ENCODE measurements around the gene SRPX. TPM values are rescaled to one million over a fixed set of nuclear protein-coding genes. Genes with fewer than 3 reads are reported as not detected.

SRPX gene
- polyA plus RNA-seq, 6 donors from 2014 or later, result not detected

- Mint-ChIP-seq H3K4me3 (no peak overlapping the region), H3K4me1 (no peaks in the 10 kb centered on the region), H3K27ac (peak overlapping the region in 1 of 6 donors; percentile 78), H3K9me3 (peaks cover 0 to 2% (median 0%) of the 10 kb centered on the region in 7 donors), H3K36me3 (no peaks in the 10 kb centered on the region), H3K27me3 (peaks cover 0 to 27% (median 8%) of the 10 kb centered on the region in 3 donors)
- DNase-seq (no peak), ATAC-seq (ENCODE audit: low read depth in 2 of 2) (no peak)
Observed at GRCh38 chrX:38183596-38183995, 37.1 kb downstream of the SRPX start.

DNA sequence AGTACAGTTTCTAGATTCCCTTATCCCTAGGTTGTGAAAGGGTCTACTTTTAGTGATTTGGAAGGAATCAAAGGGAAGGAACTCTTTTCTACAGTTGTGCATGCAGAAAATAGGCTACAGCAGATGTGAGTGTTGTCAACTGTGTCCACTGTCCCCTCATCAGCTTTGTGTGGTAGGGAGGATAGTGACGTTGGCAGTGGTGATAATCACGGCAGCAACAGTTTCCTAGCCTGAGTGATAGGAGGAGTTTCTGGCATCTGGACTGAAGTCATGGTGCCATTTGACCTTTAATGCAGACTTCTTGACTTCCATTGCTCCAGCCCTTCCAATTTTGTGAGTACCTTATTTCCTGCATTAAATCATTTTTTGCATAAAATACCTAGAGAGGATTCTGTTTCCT lies 39.3 kb downstream of the SRPX start:
- ATAC-seq (ENCODE audit: low read depth in 2 of 2) (no peak), DNase-seq (no peak)
- Mint-ChIP-seq H3K27me3 (peaks cover 0 to 18% (median 4%) of the 10 kb centered on the region in 3 donors), H3K9me3 (peaks cover 0 to 2% (median 0%) of the 10 kb centered on the region in 7 donors), H3K36me3 (no peaks in the 10 kb centered on the region), H3K4me1 (no peaks in the 10 kb centered on the region), H3K27ac (no peak overlapping the region), H3K4me3 (no peak overlapping the region)

- H3K4me3 Mint-ChIP-seq, result no peak overlapping the region
- no peak overlapping the region for H3K27ac Mint-ChIP-seq
- no peaks in the 10 kb centered on the region for H3K36me3 Mint-ChIP-seq
- no peak for ATAC-seq (ENCODE audit: low read depth in 2 of 2)
- H3K9me3 Mint-ChIP-seq, result peaks cover 0 to 2% (median 0%) of the 10 kb centered on the region in 7 donors
- H3K4me1 Mint-ChIP-seq, result no peaks in the 10 kb centered on the region
- H3K27me3 Mint-ChIP-seq, result peaks cover 0 to 27% (median 4%) of the 10 kb centered on the region in 3 donors
- DNase-seq, result no peak
Observed at GRCh38 chrX:38178396-38178795, 42.3 kb downstream of the SRPX start.

DNA sequence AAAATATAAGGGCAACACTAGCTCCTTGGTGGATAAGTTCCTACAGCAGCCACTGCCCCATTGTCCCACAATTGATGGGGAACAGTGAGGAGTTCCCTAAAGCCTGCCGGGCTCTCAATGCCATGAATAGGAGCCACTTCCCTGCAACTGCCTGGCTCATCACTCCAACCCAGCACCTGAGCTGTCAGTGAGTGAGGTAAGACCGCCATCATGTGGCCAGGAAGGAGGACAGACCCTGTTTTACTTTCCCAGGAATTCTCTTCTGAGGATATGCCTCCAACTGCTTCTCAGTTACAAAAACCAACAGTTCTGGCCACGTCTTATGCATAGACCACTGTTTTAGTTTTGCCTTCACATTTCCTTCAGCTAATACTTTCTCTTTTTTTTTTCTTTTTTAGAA lies 45.5 kb downstream of the SRPX start:
- no peak overlapping the region for H3K4me3 Mint-ChIP-seq
- ATAC-seq (ENCODE audit: low read depth in 2 of 2), result no peak

GRCh38 chrX:38172596-38172995 lies 48.1 kb downstream of the SRPX start:
- H3K27me3 Mint-ChIP-seq, result peaks cover 0 to 32% (median 4%) of the 10 kb centered on the region in 3 donors
- ATAC-seq (ENCODE audit: low read depth in 2 of 2) (no peak), DNase-seq (no peak)
- H3K27ac Mint-ChIP-seq, result no peak overlapping the region
- H3K4me3 Mint-ChIP-seq, result no peak overlapping the region
- H3K9me3 Mint-ChIP-seq, result peaks cover 0 to 2% (median 0%) of the 10 kb centered on the region in 7 donors
- H3K36me3 Mint-ChIP-seq, result no peaks in the 10 kb centered on the region
- H3K4me1 Mint-ChIP-seq, result no peaks in the 10 kb centered on the region

More for the DNA sequence above, 45.5 kb downstream of the SRPX start:
- Mint-ChIP-seq H3K36me3 (no peaks in the 10 kb centered on the region), H3K27ac (no peak overlapping the region), H3K4me1 (no peaks in the 10 kb centered on the region), H3K27me3 (peaks cover 0 to 35% (median 4%) of the 10 kb centered on the region in 3 donors), H3K9me3 (peaks cover 0 to 2% (median 0%) of the 10 kb centered on the region in 7 donors)
- no peak for DNase-seq

DNA sequence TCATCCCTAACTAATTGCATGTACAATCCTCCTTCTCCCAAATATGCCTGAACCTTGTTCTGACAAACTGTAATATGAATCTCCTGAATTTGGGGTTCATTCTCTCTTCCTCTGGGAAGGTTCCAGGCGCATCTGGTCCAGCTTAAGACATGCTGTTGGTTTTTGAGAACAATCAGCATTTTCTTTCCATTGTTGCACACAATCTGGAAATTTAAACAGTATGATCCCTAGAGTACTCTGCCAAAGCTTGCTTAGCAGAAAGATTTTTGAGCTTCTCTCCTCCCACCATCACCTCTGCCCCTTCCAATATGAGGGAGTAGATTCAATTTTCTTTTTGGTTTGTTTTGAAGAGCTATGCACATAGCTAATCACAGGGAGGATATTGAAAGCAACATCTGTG lies 50.1 kb downstream of the SRPX start:
- H3K9me3 Mint-ChIP-seq, result peaks cover 0 to 2% (median 0%) of the 10 kb centered on the region in 7 donors
- H3K4me1 Mint-ChIP-seq, result no peaks in the 10 kb centered on the region

DNA sequence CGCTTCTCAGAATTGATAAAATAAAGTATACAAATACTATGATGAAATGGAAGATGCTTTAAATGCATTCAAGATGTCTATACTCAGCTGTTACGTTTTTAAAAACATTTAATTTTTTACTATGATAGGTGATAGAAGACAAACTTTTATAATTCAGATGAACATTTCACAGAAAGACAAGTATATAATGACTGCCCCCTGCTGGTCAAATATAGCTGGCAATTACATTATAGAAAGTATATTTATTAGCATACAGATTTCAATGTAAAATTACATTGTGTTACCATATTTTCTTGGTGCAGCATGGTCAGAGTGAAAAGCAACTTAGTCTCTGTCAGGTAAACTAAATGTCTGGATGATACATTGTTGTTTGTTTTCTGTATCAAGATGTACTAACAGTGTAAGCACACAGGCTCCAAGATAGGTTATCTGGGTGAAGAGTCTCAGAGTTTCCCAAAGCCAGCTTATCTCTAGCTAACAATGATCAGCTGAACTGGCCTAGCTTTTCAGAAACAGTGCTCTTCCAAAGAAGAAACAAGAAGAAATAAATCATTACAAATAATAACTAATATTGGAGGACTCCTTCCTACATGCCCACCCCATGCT lies 54.1 kb downstream of the SRPX start:
- Mint-ChIP-seq H3K36me3 (no peaks in the 10 kb centered on the region), H3K4me1 (no peaks in the 10 kb centered on the region), H3K27me3 (peaks cover 0 to 19% (median 7%) of the 10 kb centered on the region in 3 donors), H3K4me3 (no peak overlapping the region), H3K27ac (no peak overlapping the region), H3K9me3 (no peaks in the 10 kb centered on the region)
- peak; percentile 20 for DNase-seq
- ATAC-seq (ENCODE audit: low read depth in 2 of 2), result no peak

More for the DNA sequence above, 50.1 kb downstream of the SRPX start:
- peaks cover 0 to 31% (median 4%) of the 10 kb centered on the region in 3 donors for H3K27me3 Mint-ChIP-seq
- H3K27ac Mint-ChIP-seq, result no peak overlapping the region
- H3K4me3 Mint-ChIP-seq, result no peak overlapping the region
- no peaks in the 10 kb centered on the region for H3K36me3 Mint-ChIP-seq
- DNase-seq, result no peak
- ATAC-seq (ENCODE audit: low read depth in 2 of 2), result no peak

GRCh38 chrX:38165023-38165422 lies 55.6 kb downstream of the SRPX start:
- Mint-ChIP-seq H3K27me3 (peaks cover 0 to 11% (median 7%) of the 10 kb centered on the region in 3 donors), H3K4me1 (no peaks in the 10 kb centered on the region), H3K9me3 (peaks cover 0 to 1% (median 0%) of the 10 kb centered on the region in 7 donors), H3K36me3 (no peaks in the 10 kb centered on the region), H3K27ac (no peak overlapping the region), H3K4me3 (no peak overlapping the region)
- ATAC-seq (ENCODE audit: low read depth in 2 of 2) (no peak), DNase-seq (no peak)

DNA sequence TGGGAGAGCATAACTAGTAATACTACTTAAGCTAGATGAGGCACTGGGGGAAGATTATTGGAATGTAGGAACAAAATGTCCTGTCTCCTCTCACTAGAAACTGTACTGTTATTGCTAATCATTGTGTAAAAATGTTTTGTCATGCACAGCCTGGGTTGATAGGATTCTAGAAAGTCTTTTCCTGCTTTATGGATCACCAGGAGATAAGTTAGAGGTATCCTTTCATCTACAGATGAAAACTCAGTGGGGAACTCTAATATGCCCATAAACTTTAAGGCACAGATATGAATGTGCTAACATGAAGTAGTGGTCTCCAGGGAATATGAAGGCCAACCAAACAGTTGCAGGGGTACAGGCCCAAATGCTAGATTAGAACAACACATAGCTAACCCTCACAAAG lies 57.5 kb downstream of the SRPX start:
- no peaks in the 10 kb centered on the region for H3K4me1 Mint-ChIP-seq
- DNase-seq (no peak), ATAC-seq (ENCODE audit: low read depth in 2 of 2) (no peak)
- peaks cover 0 to 1% (median 0%) of the 10 kb centered on the region in 7 donors for H3K9me3 Mint-ChIP-seq
- peaks cover 0 to 11% (median 7%) of the 10 kb centered on the region in 3 donors for H3K27me3 Mint-ChIP-seq
- no peaks in the 10 kb centered on the region for H3K36me3 Mint-ChIP-seq
- H3K27ac Mint-ChIP-seq, result no peak overlapping the region
- H3K4me3 Mint-ChIP-seq, result no peak overlapping the region

DNA sequence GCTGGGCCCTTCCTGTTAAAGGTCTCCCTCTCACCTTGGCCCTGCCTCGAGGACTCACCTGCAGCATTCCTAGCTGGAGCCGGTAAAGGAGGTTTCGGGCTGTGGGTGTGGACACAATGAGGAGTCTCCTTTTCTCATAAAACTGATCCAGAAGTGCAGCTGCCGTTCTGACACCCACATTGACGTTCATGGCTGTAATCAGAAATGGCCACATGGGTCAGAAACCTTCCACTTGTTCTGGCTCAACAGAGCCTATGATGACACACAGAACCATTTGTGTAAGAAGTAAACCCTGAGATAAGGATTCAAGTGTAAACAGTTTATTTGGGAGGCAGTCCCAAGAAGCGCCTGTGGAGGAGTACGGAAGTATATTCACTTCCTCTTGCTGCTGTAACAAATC lies 63.8 kb downstream of the SRPX start:
- Mint-ChIP-seq H3K36me3 (no peaks in the 10 kb centered on the region), H3K27ac (no peak overlapping the region), H3K27me3 (peaks cover 0 to 22% (median 2%) of the 10 kb centered on the region in 3 donors), H3K4me3 (no peak overlapping the region), H3K4me1 (no peaks in the 10 kb centered on the region), H3K9me3 (peaks cover 0 to 2% (median 0%) of the 10 kb centered on the region in 7 donors)
- ATAC-seq (ENCODE audit: low read depth in 2 of 2), result no peak
- DNase-seq, result no peak

- no peak overlapping the region for H3K4me3 Mint-ChIP-seq
- H3K36me3 Mint-ChIP-seq, result no peaks in the 10 kb centered on the region
- no peak overlapping the region for H3K27ac Mint-ChIP-seq
- H3K4me1 Mint-ChIP-seq, result no peaks in the 10 kb centered on the region
- peaks cover 0 to 2% (median 0%) of the 10 kb centered on the region in 7 donors for H3K9me3 Mint-ChIP-seq
- peaks cover 0 to 29% (median 0%) of the 10 kb centered on the region in 3 donors for H3K27me3 Mint-ChIP-seq
- ATAC-seq (ENCODE audit: low read depth in 2 of 2), result no peak
- DNase-seq, result no peak
Observed at GRCh38 chrX:38154818-38155217, 65.9 kb downstream of the SRPX start.

DNA sequence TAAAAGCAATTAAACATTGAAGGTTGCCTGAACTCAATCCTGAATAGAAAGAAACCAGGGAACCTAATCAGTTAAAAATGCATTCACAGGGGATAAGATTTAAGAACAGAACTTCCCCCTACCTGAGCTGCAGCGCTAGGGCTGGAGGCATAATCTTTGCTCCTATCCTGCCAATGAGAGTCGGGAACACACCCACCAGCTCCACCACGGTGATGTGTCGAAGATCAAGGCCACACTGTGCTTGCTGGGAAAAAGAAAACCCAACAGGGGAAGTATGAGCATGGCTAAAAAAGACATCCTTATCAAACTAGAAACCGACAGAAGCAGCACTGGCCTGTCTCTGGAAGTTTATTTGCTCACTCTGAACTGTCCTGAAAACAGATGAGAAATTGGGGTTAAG lies 66.3 kb downstream of the SRPX start:
- no peak for DNase-seq
- Mint-ChIP-seq H3K9me3 (peaks cover 0 to 2% (median 0%) of the 10 kb centered on the region in 7 donors), H3K36me3 (no peaks in the 10 kb centered on the region), H3K4me3 (no peak overlapping the region), H3K27me3 (peaks cover 0 to 29% (median 0%) of the 10 kb centered on the region in 3 donors), H3K27ac (no peak overlapping the region), H3K4me1 (no peaks in the 10 kb centered on the region)
- no peak for ATAC-seq (ENCODE audit: low read depth in 2 of 2)

DNA sequence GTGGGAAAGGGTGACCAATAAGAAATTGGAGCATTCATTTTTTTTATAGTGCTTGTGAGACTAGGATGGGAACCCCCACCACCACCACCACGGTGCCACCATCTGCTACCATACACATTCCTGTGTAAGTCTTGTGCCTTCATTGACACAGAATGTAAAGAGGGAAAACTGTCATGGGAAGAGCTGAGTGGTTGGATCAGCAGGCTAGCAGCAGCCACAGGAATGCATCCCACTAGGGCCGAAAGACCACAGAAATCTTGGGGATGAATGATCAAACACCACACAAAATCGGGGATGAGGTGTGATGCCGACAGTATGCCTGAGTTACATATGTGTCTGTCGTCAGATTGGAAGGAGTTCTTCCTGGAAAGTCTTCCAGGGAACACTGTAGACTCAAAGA lies 69.2 kb downstream of the SRPX start:
- Mint-ChIP-seq H3K9me3 (peaks cover 0 to 2% (median 0%) of the 10 kb centered on the region in 7 donors), H3K4me3 (no peak overlapping the region), H3K27ac (no peak overlapping the region), H3K36me3 (no peaks in the 10 kb centered on the region), H3K27me3 (peaks cover 0 to 24% (median 0%) of the 10 kb centered on the region in 3 donors), H3K4me1 (no peaks in the 10 kb centered on the region)
- no peak for DNase-seq
- ATAC-seq (ENCODE audit: low read depth in 2 of 2), result no peak

- ATAC-seq (ENCODE audit: low read depth in 2 of 2) (no peak), DNase-seq (no peak)
- Mint-ChIP-seq H3K4me3 (no peak overlapping the region), H3K27me3 (peaks cover 0 to 25% (median 0%) of the 10 kb centered on the region in 3 donors), H3K27ac (peak overlapping the region in 1 of 6 donors; percentile 18), H3K9me3 (peaks cover 0 to 2% (median 0%) of the 10 kb centered on the region in 7 donors), H3K36me3 (no peaks in the 10 kb centered on the region), H3K4me1 (no peaks in the 10 kb centered on the region)
Observed at GRCh38 chrX:38150993-38151392, 69.7 kb downstream of the SRPX start.

Measured in naive B cell (primary cell).